GM13977 (cell line): Measurements from ENCODE around the gene RND1.

Experiments used
- DNase-seq: peaks from one replicate; pipeline ENCODE4 v3.0.0; 2012; ENCODE audit warnings: low spot score
- in situ Hi-C: fragments of 300-500 bp; cut with MboI; formaldehyde crosslinking; loops from one replicate; pipeline ENCODE4 v1.12.0; 2022; ENCODE audit warnings: low sequenced_read_pairs, low pct_unique_long_range_greater_than_20kb, mixed read lengths, inconsistent platforms; ENCODE audit not compliant: unreplicated experiment
- TF ChIP-seq, protein P1 (sequence below): IDR thresholded peaks from 2 replicates; pipeline ENCODE4 v1.5.1; 2012; ENCODE audit warnings: mild to moderate bottlenecking, control low read depth; ENCODE audit not compliant: insufficient read depth; ENCODE audit errors: extremely low read depth, missing control alignments

Gene RND1

DNA sequence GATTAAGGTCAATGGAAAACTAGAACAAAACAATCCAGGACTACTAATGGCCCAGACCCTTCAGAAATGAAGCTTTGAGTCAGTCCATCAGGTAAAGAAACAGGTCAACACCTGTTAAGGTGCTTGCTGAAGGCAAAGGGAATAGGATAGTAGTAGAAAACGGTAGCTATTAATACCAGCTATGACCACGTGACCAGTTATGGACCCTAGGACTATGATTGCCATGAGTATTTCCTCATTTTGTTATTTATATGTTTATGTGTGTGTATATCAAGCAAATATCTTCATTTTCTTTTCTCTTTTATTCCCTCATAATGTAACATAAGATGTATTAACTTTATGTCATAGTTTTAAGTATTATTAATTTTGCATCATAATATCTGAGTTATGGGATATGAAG is 34.0 kb upstream of the RND1 start:
- no peak for DNase-seq
- in situ Hi-C loops: no loop called here
- TF ChIP-seq, protein P1, sequence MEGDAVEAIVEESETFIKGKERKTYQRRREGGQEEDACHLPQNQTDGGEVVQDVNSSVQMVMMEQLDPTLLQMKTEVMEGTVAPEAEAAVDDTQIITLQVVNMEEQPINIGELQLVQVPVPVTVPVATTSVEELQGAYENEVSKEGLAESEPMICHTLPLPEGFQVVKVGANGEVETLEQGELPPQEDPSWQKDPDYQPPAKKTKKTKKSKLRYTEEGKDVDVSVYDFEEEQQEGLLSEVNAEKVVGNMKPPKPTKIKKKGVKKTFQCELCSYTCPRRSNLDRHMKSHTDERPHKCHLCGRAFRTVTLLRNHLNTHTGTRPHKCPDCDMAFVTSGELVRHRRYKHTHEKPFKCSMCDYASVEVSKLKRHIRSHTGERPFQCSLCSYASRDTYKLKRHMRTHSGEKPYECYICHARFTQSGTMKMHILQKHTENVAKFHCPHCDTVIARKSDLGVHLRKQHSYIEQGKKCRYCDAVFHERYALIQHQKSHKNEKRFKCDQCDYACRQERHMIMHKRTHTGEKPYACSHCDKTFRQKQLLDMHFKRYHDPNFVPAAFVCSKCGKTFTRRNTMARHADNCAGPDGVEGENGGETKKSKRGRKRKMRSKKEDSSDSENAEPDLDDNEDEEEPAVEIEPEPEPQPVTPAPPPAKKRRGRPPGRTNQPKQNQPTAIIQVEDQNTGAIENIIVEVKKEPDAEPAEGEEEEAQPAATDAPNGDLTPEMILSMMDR: no peak

DNA sequence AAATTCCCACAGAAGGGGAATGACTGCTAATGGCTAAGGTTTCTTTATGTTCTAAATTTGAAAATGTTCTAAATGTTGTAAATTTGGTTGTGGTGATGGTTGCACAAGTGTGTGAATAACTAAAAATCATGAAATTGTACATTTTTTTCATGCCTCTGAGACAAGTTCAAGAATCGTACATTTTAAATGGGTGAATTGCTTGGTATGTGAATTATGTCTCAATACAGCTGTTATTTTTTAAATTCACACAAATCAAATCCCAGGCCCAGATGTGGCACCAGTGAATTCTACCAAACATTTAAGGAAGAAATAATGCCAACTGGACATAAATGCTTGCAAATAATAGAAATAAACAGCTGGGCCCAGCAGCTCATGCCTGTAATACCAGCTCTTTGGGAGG is 28.6 kb upstream of the RND1 start:
- in situ Hi-C loops: no loop called here
- DNase-seq: no peak
- TF ChIP-seq, protein P1: no peak

GRCh38 chr12:48890657-48891418 is 25.2 kb upstream of the RND1 start:
- TF ChIP-seq, protein P1: peak; percentile 96
- in situ Hi-C loops: no loop called here
- peak; percentile 69 for DNase-seq

GRCh38 chr12:48889679-48890078 is 24.0 kb upstream of the RND1 start:
- no peak for DNase-seq
- in situ Hi-C loops: no loop called here
- TF ChIP-seq, protein P1: no peak

DNA sequence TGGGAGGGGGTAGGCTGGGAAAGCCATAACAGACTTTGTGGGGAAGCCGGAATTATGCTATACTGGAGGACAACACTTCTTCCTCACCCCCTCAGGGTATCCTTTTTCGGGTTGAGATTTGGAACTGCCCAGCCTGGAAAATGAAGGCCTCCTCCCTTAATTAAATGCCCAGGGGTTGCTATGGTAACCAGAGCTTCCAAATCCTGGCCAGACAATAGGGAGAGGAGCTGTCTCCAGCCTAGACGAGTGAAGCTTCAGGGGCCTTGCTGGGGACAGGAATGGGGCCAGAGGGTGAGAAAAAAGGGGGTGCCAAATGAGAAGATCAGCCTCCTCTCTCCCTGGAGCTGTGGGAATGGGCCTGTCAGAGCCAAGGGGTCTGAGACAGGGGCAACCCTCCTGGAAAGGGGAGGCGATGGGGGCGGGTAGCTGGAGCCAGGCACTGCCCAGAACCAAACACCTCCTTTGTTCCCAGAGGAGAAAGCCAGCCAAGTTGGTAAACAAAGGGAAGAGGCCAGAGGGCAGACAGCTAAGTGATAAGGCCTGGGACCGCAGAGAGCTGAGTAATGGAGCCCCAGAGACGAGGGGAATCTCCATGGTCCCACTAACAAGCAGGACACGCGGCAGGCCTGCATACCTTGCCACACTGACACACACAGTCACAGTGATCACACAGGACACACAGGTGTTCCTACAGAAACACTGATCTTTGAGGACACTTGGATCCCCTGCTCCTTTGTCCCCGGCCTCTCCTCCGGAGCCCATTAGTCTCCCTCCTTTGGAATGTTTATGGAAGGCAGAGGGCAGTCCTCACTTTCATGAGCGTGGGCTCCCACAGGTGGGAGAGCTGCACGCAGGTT is 17.9 kb upstream of the RND1 start:
- in situ Hi-C loops: no loop called here
- TF ChIP-seq, protein P1: no peak
- no peak for DNase-seq

- in situ Hi-C loops: no loop called here
- no peak for DNase-seq
- TF ChIP-seq, protein P1: no peak
These were observed 17.3 kb upstream of the RND1 start for GRCh38 chr12:48882972-48883304.
